ENCODE data around the gene ENTPD6.

DNA sequence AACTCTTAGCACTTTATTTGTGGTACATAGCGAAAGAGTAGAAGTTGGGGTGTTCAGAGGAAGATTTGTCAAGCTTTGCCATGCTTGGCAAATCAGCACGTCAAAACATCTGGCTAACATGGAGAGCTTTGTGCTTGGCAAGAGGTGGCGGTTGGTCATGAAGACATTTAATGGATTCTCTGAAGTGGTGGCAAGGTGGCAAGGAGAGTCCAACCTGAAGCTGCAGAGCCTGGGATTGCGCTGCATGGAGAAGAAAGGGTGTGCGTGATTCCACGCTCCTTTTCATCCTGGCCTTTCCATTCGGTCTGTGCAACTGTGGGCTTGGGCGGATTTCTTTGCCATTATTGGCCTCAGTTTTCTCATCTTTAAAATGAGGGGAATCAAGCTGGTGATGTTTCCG is 55.5 kb downstream of the ENTPD6 start:
- TF ChIP-seq, protein P1, sequence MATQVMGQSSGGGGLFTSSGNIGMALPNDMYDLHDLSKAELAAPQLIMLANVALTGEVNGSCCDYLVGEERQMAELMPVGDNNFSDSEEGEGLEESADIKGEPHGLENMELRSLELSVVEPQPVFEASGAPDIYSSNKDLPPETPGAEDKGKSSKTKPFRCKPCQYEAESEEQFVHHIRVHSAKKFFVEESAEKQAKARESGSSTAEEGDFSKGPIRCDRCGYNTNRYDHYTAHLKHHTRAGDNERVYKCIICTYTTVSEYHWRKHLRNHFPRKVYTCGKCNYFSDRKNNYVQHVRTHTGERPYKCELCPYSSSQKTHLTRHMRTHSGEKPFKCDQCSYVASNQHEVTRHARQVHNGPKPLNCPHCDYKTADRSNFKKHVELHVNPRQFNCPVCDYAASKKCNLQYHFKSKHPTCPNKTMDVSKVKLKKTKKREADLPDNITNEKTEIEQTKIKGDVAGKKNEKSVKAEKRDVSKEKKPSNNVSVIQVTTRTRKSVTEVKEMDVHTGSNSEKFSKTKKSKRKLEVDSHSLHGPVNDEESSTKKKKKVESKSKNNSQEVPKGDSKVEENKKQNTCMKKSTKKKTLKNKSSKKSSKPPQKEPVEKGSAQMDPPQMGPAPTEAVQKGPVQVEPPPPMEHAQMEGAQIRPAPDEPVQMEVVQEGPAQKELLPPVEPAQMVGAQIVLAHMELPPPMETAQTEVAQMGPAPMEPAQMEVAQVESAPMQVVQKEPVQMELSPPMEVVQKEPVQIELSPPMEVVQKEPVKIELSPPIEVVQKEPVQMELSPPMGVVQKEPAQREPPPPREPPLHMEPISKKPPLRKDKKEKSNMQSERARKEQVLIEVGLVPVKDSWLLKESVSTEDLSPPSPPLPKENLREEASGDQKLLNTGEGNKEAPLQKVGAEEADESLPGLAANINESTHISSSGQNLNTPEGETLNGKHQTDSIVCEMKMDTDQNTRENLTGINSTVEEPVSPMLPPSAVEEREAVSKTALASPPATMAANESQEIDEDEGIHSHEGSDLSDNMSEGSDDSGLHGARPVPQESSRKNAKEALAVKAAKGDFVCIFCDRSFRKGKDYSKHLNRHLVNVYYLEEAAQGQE (IDR thresholded peaks at IDR 0.05; ENCODE audit: low read depth): no peak
- TF ChIP-seq EGR1 (IDR thresholded peaks at IDR 0.05) (no peak), TEAD4 (IDR thresholded peaks at IDR 0.05) (no peak), YY1 (IDR thresholded peaks at IDR 0.05; ENCODE audit: low read depth) (no peak), EP300 (IDR thresholded peaks at IDR 0.05; ENCODE audit: borderline replicate concordance) (no peak), CREB1 (IDR thresholded peaks at IDR 0.05; ENCODE audit: low read depth) (no peak), CEBPB (IDR thresholded peaks at IDR 0.05) (no peak), TCF12 (IDR thresholded peaks at IDR 0.05; ENCODE audit: low read depth) (no peak), RAD21 (IDR thresholded peaks at IDR 0.05; ENCODE audit: low read depth) (no peak), TAF1 (IDR thresholded peaks at IDR 0.05; ENCODE audit: low read depth) (no peak)
